WTC11 (cell line): ENCODE data around the gene VCX3B.

Experiments used
- CTCF ChIP-seq: fragments of 200-600 bp; IDR thresholded peaks from 2 replicates; pipeline ENCODE4 v1.8.0; 2022; ENCODE audit warnings: antibody characterized with exemption
- IRF1 ChIP-seq: sonication (generic); formaldehyde crosslinking; IDR thresholded peaks from 2 replicates; pipeline ENCODE4 v1.8.0; 2023; ENCODE audit warnings: missing genetic modification reagents
- MAX ChIP-seq: sonication (generic); formaldehyde crosslinking; IDR thresholded peaks from 2 replicates; pipeline ENCODE4 v1.8.0; 2022; ENCODE audit warnings: mild to moderate bottlenecking, missing genetic modification reagents
- ZNF317 ChIP-seq: sonication (generic); formaldehyde crosslinking; IDR thresholded peaks from 2 replicates; pipeline ENCODE4 v1.8.1; 2023; ENCODE audit warnings: low read depth, mild to moderate bottlenecking, moderate library complexity, missing genetic modification reagents, borderline replicate concordance

GRCh38 chrX:8430444-8430843 lies 34.2 kb upstream of the VCX3B start:
- TF ChIP-seq CTCF, result no peak
- no peak for TF ChIP-seq IRF1 (CRISPR knock-in tag)
- TF ChIP-seq MAX (CRISPR knock-in tag), result no peak
- TF ChIP-seq ZNF317 (CRISPR knock-in tag), result no peak
